ENCODE results near the gene APP. TPM values are rescaled to one million over a fixed set of nuclear protein-coding genes. Genes with fewer than 3 reads are reported as not detected.

Gene APP
- total and polyA plus RNA-seq, 10 of the 15 experiments (the other 5 are each of a cell fraction or from before 2014, with no cell fraction given) = 8.8 to 94.9 (median 51.0) TPM

- Histone ChIP-seq H3K4me1 (ENCODE audit: control insufficient read depth, insufficient read depth, low read length) (no peaks in the 10 kb centered on the region), H2AFZ (ENCODE audit: control insufficient read depth, low read depth, low read length) (no peak overlapping the region), H3K4me2 (ENCODE audit: control insufficient read depth, insufficient read depth) (no peak overlapping the region), H3K9ac (ENCODE audit: control insufficient read depth, insufficient read depth, low read length) (no peak overlapping the region), H3K4me3 (no peak overlapping the region), H3K36me3 (ENCODE audit: control insufficient read depth in 2 of 2, insufficient read depth in 2 of 2, low read length in 1 of 2) (no peaks in the 10 kb centered on the region; a peak in 1 of 4 replicates), H4K20me1 (ENCODE audit: control insufficient read depth, insufficient read depth) (no peaks in the 10 kb centered on the region), H3K79me2 (ENCODE audit: control insufficient read depth, insufficient read depth, low read length) (no peaks in the 10 kb centered on the region), H3K27ac (ENCODE audit: control insufficient read depth, insufficient read depth) (no peak overlapping the region), H3K9me3 (replicated peaks; ENCODE audit: control insufficient read depth, insufficient read depth, low read length) (no peaks in the 10 kb centered on the region), H3K27me3 (replicated peaks in 1 of 2; ENCODE audit: control insufficient read depth in 2 of 2, insufficient read depth in 2 of 2, low read length in 1 of 2) (no peaks in the 10 kb centered on the region)
- no TSS peak for BruUV-seq (replicated peaks)
- WGBS (ENCODE audit: insufficient coverage, insufficient replicate concordance, low lambda C conversion rate, missing lambda C conversion rate) = 26% methylated on average over 13 of the region's 14 CpGs
- ATAC-seq (no peak), DNase-seq (ENCODE audit: low read depth, low spot score) (no peak), FAIRE-seq (no peak)
- in situ Hi-C loops (cut with MboI) = no loop called here
- intact Hi-C loops (cut with micrococcal nuclease; ENCODE audit: unreplicated experiment) = no loop called here
- ChIA-PET POLR2A (no interaction called here), CTCF (no interaction called here), RAD21 (ENCODE audit: unreplicated experiment) (no interaction called here), SMC1A (ENCODE audit: uncharacterized antibody, unreplicated experiment) (no interaction called here)
- TF ChIP-seq BCL3 (IDR thresholded peaks at IDR 0.05; ENCODE audit: borderline replicate concordance, insufficient read depth, low read depth, low read length, poor library complexity, severe bottlenecking) (no peak), ZBTB33 (IDR thresholded peaks at IDR 0.05) (no peak), EGR1 (IDR thresholded peaks at IDR 0.05; ENCODE audit: borderline replicate concordance in 1 of 2, low read depth in 2 of 2, low read length in 2 of 2) (no peak), IRF5 (IDR thresholded peaks at IDR 0.05; ENCODE audit: borderline replicate concordance) (no peak), USF2 (IDR thresholded peaks at IDR 0.05; ENCODE audit: borderline replicate concordance, low read depth, low read length) (no peak), CBX3 (IDR thresholded peaks at IDR 0.05; ENCODE audit: borderline replicate concordance, low read depth) (no peak), FOXM1 (IDR thresholded peaks at IDR 0.05; ENCODE audit: low read depth, low read length) (no peak), POLR2AphosphoS5 (IDR thresholded peaks at IDR 0.05; ENCODE audit: low read length) (no peak), HCFC1 (IDR thresholded peaks at IDR 0.05; ENCODE audit: low read length) (no peak), BCL11A (IDR thresholded peaks at IDR 0.05; ENCODE audit: low read depth, low read length) (no peak), BHLHE40 (IDR thresholded peaks at IDR 0.05; ENCODE audit: borderline replicate concordance in 1 of 2, low read depth in 2 of 2, low read length in 1 of 2) (no peak), IKZF2 (IDR thresholded peaks at IDR 0.05) (no peak), BCLAF1 (IDR thresholded peaks at IDR 0.05) (no peak), SPI1 (IDR thresholded peaks at IDR 0.05; ENCODE audit: borderline replicate concordance, insufficient read depth, low read depth, low read length) (no peak), ESRRA (IDR thresholded peaks at IDR 0.05; ENCODE audit: low read length) (no peak)
Observed at GRCh38 chr21:25925064-25925800, 245.3 kb downstream of the APP start.

Data from GM12878 (cell line).